ENCODE data around the gene TTC17.
"Not testable (repeated sequence)": the region's sequence is repeated elsewhere in the genome, so short reads cannot be mapped to it uniquely, and the experiment has no call there.

Gene TTC17

DNA sequence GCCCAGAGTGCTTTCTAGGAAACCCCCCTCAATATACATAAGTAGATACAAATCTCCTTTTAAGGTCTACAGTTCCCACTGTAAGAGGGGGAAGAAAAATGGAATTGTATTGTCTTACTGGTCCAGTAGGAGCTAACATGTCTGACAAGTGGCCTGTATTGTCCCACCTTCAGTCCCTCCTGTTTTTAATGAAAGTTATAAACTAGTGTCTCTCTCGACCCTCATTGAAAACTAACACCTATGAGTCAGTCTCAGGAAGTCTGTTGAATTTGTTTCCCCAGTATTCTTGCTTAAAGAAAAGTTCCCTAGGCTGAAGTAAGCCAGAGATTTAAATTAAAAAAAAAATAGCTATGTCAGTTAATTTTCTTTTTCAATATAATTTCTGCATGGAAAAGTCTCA is 69.3 kb downstream of the TTC17 start:
- no peak overlapping the region for H3K27ac ChIP-seq
- no peak for TF ChIP-seq ZFX (IDR thresholded peaks at IDR 0.05; ENCODE audit: borderline replicate concordance)
- TF ChIP-seq CTCF (IDR thresholded peaks at IDR 0.05), result no peak

- H3K27ac ChIP-seq, result not testable (repeated sequence)
Observed at GRCh38 chr11:43430916-43431315, 72.2 kb downstream of the TTC17 start.

DNA sequence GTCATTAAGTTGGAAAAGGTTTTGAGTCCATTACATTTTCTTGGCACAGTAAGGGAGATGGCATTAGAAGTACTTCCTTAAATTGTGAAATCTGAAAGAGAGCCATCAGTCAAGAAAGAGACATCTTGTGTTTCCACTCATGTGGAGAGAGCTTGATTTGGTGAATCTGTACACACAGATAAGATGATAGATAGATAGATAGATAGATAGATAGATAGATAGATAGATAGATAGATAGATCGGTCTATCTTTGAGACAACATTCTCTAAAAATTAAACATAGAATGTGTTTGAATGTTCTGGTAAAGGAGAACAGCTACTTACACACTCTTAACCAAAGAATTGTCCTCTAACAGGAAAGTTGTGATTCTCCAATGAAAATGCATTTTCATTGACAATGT is 76.2 kb downstream of the TTC17 start:
- TF ChIP-seq ZFX (IDR thresholded peaks at IDR 0.05; ENCODE audit: borderline replicate concordance) (no peak), CTCF (IDR thresholded peaks at IDR 0.05) (no peak)

GRCh38 chr11:43440486-43440885 is 81.8 kb downstream of the TTC17 start:
- TF ChIP-seq ZFX (IDR thresholded peaks at IDR 0.05; ENCODE audit: borderline replicate concordance), result no peak
- no peak for TF ChIP-seq CTCF (IDR thresholded peaks at IDR 0.05)

More for the DNA sequence above, 76.2 kb downstream of the TTC17 start:
- no peak overlapping the region for H3K27ac ChIP-seq

DNA sequence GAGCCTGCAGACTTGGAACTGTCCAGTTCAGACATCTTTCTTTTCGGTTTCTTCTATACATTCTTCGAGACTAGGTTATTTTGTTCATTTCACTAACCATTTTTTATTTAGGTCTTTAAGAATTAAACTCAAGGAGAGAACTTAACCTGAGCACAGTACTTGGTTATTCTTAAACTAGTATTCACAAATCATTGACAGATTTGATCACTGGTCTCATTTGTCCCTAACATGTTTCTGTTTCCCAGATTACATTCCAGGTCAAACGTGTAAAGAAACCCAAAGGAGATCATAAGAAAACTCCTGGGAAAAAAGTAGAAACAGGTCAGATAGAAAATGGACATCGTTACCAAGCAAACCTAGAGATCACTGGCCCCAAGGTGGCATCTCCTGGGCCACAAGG is 85.1 kb downstream of the TTC17 start:
- TF ChIP-seq ZFX (IDR thresholded peaks at IDR 0.05; ENCODE audit: borderline replicate concordance) (no peak), CTCF (IDR thresholded peaks at IDR 0.05) (no peak)
- H3K27ac ChIP-seq, result no peak overlapping the region

More at GRCh38 chr11:43440486-43440885, 81.8 kb downstream of the TTC17 start:
- no peak overlapping the region for H3K27ac ChIP-seq

DNA sequence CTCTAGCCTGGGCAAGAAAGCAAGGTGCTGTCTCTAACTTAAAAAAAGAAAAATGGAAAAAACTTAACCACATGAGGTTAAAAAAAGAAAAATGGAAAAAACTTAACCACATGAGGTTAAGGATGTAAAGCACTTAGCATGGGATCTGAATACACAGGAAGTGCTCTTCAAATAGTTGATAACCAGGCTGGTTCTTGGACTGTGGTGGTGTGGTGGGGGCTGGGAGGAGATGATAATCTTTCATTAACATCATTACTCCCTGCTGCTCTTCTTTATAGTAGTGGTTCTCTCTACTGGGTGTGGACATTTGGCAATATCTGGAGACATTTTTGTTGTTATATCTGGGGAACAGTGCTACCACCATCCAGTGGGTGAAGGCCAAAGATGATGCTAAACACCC is 88.4 kb downstream of the TTC17 start:
- TF ChIP-seq CTCF (IDR thresholded peaks at IDR 0.05), result no peak
- TF ChIP-seq ZFX (IDR thresholded peaks at IDR 0.05; ENCODE audit: borderline replicate concordance), result no peak

GRCh38 chr11:43458486-43458885 is 99.8 kb downstream of the TTC17 start:
- no peak overlapping the region for H3K27ac ChIP-seq
- no peak for TF ChIP-seq CTCF (IDR thresholded peaks at IDR 0.05)
- no peak for TF ChIP-seq ZFX (IDR thresholded peaks at IDR 0.05; ENCODE audit: borderline replicate concordance)

More for the DNA sequence above, 88.4 kb downstream of the TTC17 start:
- H3K27ac ChIP-seq, result no peak overlapping the region

DNA sequence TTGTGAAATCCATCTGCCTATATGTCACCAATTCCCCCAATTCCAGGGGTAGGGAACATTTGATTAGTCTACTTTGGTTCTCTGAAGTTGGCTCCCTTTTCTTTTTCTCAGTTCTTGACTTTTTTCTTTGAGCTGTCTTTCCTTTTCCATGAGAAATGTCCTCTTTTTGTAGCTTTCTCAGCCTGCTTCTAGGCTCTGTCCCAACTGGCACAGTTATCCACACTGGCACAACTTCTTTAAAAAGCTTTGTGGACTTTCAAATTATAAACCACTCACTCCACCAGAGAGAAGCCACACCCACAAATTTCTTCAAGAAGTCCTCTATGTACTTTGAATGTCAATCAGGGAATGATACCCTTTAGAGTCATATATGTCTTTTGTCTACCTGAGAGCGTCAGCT is 100.5 kb downstream of the TTC17 start:
- no peak for TF ChIP-seq ZFX (IDR thresholded peaks at IDR 0.05; ENCODE audit: borderline replicate concordance)
- no peak for TF ChIP-seq CTCF (IDR thresholded peaks at IDR 0.05)

More for the DNA sequence above, 100.5 kb downstream of the TTC17 start:
- H3K27ac ChIP-seq, result no peak overlapping the region

All from 22Rv1 (cell line).